SK-N-SH treated with all-trans-retinoic acid at 6 μM for 48 hours (cell line): ENCODE measurements around the gene CGB8.
"Not testable (repeated sequence)": the region's sequence is repeated elsewhere in the genome, so short reads cannot be mapped to it uniquely, and the experiment has no call there.

Experiments used
- ATAC-seq: fragments of 200-7000 bp; cut with Tn5 transposase; 3 replicates; pipeline ENCODE4 v1.9.1; 2020; ENCODE audit warnings: mild to moderate bottlenecking, moderate library complexity
- BACH2 ChIP-seq: fragments of 250-450 bp; sonication (Bioruptor Pico); IDR thresholded peaks from 2 replicates; pipeline ENCODE4 v1.9.0; 2021; ENCODE audit warnings: mild to moderate bottlenecking, borderline replicate concordance
- CSDC2 ChIP-seq: fragments of 250-450 bp; sonication (Bioruptor Pico); IDR thresholded peaks from 2 replicates; pipeline ENCODE4 v1.5.0; 2020; ENCODE audit warnings: mild to moderate bottlenecking, moderate library complexity
- CSRNP3 ChIP-seq: fragments of 250-450 bp; sonication (Bioruptor Pico); IDR thresholded peaks from 2 replicates; pipeline ENCODE4 v1.5.1; 2021; ENCODE audit warnings: mild to moderate bottlenecking, moderate library complexity
- GLIS3 ChIP-seq: fragments of 250-450 bp; sonication (Bioruptor Pico); IDR thresholded peaks from 2 replicates; pipeline ENCODE4 v1.5.0; 2020; ENCODE audit warnings: mild to moderate bottlenecking, moderate library complexity
- ISL1 ChIP-seq: fragments of 250-450 bp; sonication (Bioruptor Pico); IDR thresholded peaks from 2 replicates; pipeline ENCODE4 v2.1.2; 2022; ENCODE audit warnings: mild to moderate bottlenecking, moderate library complexity
- POU6F1 ChIP-seq: fragments of 250-450 bp; sonication (Bioruptor Pico); IDR thresholded peaks from 2 replicates; pipeline ENCODE4 v1.8.0; 2021; ENCODE audit warnings: low read depth, mild to moderate bottlenecking, moderate library complexity, borderline replicate concordance
- PPARA ChIP-seq: fragments of 250-450 bp; sonication (Bioruptor Pico); IDR thresholded peaks from 2 replicates; pipeline ENCODE4 v1.5.0; 2020; ENCODE audit warnings: mild to moderate bottlenecking, borderline replicate concordance
- RARB ChIP-seq: fragments of 250-450 bp; sonication (Bioruptor Pico); IDR thresholded peaks from 2 replicates; pipeline ENCODE4 v1.8.0; 2021; ENCODE audit warnings: mild to moderate bottlenecking, moderate library complexity
- SNAI2 ChIP-seq: fragments of 250-450 bp; sonication (Bioruptor Pico); IDR thresholded peaks from 2 replicates; pipeline ENCODE4 v1.5.0; 2020; ENCODE audit warnings: mild to moderate bottlenecking, moderate library complexity
- TCF4 ChIP-seq: fragments of 250-450 bp; sonication (Bioruptor Pico); IDR thresholded peaks from 2 replicates; pipeline ENCODE4 v1.8.0; 2021; ENCODE audit warnings: mild to moderate bottlenecking, moderate library complexity, borderline replicate concordance
- TOX ChIP-seq: fragments of 250-450 bp; sonication (Bioruptor Pico); IDR thresholded peaks from 2 replicates; pipeline ENCODE4 v1.8.0; 2021; ENCODE audit warnings: mild to moderate bottlenecking, moderate library complexity, borderline replicate concordance
- TSHZ2 ChIP-seq: fragments of 250-450 bp; sonication (Bioruptor Pico); IDR thresholded peaks from 2 replicates; pipeline ENCODE4 v1.5.0; 2020; ENCODE audit warnings: mild to moderate bottlenecking, moderate library complexity
- ZC3H10 ChIP-seq: fragments of 250-450 bp; sonication (Bioruptor Pico); IDR thresholded peaks from 2 replicates; pipeline ENCODE4 v1.5.1; 2021; ENCODE audit warnings: mild to moderate bottlenecking, moderate library complexity
- ZFP3 ChIP-seq: fragments of 250-450 bp; sonication (Bioruptor Pico); IDR thresholded peaks from 2 replicates; pipeline ENCODE4 v1.5.0; 2020; ENCODE audit warnings: mild to moderate bottlenecking, moderate library complexity
- ZFP30 ChIP-seq: fragments of 450-650 bp; formaldehyde crosslinking; IDR thresholded peaks from 2 replicates; pipeline ENCODE4 v1.5.0; 2022; ENCODE audit warnings: mild to moderate bottlenecking, moderate library complexity
- ZNF565 ChIP-seq: fragments of 450-650 bp; formaldehyde crosslinking; conservative IDR thresholded peaks from 2 replicates; pipeline ENCODE4 v1.5.0; 2020; ENCODE audit warnings: low read depth, mild to moderate bottlenecking, moderate library complexity
- ZNF70 ChIP-seq: fragments of 450-650 bp; formaldehyde crosslinking; IDR thresholded peaks from 2 replicates; pipeline ENCODE4 v1.5.0; 2020; ENCODE audit warnings: mild to moderate bottlenecking, moderate library complexity
- ZNF8 ChIP-seq: fragments of 450-650 bp; formaldehyde crosslinking; IDR thresholded peaks from 2 replicates; pipeline ENCODE4 v1.5.0; 2020; ENCODE audit warnings: mild to moderate bottlenecking, moderate library complexity
- TF ChIP-seq, protein P1 (sequence below): fragments of 250-450 bp; sonication (Bioruptor Pico); IDR thresholded peaks from 2 replicates; pipeline ENCODE4 v1.5.1; 2020; ENCODE audit warnings: low read depth, mild to moderate bottlenecking, moderate library complexity

Gene CGB8

DNA sequence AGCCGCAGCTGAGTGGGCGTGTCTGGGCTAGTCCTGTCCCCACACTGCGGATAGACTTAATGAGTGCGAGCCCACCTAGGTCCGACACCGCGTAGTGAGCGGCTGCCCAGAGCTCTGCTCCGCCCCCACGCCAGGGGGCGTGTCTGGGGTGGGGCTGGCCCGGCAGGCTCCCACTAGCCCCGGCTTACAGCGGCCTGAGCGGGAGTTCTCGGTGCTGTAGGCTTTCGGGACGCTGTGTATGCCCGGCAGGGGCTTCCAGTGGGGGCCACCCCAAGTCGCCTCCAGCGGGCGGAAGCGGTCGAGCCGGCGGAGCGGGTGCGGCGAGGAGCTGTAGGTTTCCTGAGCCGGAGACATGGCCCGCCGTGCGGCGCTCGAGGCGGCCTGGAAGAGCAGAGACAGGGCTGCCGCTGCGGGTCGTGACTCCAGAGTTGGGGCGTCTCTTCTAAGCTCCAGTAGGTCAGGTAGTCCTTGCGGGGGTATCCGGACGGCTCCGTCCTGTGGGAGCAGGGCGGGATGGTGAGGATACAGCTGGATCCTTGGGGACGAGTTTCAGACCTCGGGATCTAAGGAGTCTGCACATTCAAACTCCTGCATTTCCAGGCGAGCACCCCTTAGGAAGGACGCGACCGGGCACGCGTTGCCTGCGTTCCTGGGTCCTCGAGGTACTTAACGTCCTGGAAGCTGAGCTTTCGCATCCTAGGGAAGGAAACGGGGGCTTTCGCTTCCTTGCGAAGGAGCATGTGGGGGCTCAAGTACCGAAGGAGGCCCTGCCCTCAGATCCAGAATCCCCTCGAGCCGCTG lies 7.4 kb upstream of the CGB8 start:
- no peak for TF ChIP-seq TCF4 (CRISPR knock-in tag)
- ATAC-seq, result peak; percentile 88

DNA sequence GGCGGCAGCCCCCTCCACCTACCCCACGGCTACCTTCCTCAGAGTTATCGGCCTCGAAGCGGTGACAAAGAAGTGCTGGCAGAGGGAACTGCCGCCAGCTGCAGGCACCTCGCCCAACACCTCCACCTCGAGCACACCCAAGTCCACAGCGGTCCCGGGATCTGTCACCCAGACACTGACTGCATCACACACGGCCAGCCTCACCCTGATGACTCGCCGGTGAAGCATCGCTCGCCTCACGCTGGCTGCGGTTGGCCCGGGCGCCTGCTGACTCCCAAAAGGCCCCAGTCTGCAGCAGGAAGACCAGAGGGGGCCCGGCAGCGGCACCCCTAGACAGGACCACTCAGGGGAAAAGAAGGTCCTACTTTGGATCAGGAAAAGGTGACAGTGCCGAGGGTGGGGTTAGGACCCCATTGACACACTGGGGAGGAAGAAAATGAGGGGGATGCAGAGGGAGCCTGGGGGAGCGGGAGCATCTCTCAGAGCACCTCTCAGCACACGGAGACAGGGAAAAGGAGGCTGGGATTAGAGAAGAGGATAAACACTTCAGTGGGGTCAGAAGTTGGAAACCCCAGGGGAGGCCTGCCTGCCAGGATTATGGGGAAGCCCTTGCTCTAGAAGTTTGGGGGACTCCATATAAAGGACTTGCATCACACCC lies 1.6 kb upstream of the CGB8 start:
- ATAC-seq, result peak; percentile 65

DNA sequence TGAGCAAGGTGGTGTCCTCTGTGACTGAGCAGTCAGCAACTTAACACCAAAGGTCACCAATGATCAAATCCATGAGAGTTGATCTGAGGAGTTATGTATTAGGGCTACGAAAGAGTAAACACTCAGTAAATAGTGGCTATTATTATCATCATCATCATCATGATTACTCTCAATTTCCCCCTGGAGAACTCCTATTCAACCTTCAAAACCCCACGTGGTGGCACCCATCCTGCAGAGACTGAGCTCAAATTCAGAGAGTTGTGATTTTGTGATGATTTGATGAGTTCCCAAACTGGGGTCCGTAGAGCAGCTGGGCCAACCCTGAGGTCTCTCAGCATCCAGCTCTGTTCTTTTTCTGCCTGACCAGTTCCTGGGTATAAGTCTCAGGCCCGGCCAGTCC lies 923 bp upstream of the CGB8 start:
- not testable (repeated sequence) for ATAC-seq
- TF ChIP-seq ZFP3 (CRISPR knock-in tag), result peak; percentile 99
- TF ChIP-seq, all 23 proteins: peak for 1; not testable (repeated sequence) for 22

DNA sequence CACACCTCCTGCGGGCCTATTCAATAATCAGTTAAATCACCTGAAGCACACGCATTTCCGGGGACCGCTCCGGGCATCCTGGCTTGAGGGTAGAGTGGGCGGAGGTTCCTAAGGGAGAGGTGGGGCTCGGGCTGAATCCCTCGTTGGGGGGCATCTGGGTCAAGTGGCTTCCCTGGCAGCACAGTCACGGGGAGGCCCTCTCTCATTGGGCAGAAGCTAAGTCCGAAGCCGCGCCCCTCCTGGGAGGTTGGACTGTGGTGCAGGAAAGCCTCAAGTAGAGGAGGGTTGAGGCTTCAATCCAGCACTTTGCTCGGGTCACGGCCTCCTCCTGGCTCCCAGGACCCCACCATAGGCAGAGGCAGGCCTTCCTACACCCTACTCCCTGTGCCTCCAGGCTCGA lies 5.4 kb downstream of the CGB8 start, which contains the start of gene CGB5:
CGB5 (plus strand) TSS at position 301 of the 400 bp plus-strand sequence. CDS start 362 bp downstream, outside the sequence.
- not testable (repeated sequence) for ATAC-seq

DNA sequence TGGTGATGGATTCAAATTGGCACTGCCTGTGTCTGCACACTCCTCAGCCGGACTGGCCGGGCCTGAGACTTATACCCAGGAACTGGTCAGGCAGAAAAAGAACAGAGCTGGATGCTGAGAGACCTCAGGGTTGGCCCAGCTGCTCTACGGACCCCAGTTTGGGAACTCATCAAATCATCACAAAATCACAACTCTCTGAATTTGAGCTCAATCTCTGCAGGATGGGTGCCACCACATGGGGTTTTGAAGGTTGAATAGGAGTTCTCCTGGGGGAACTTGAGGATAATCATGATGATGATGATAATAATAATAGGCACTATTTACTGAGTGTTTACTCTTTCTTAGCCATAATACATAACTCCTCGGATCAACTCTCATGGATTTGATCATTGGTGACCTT lies 6.2 kb downstream of the CGB8 start:
- not testable (repeated sequence) for ATAC-seq
- TF ChIP-seq ZFP3 (CRISPR knock-in tag), result peak; percentile 95
- TF ChIP-seq, all 23 proteins: peak for 1; not testable (repeated sequence) for 22

- no peak for ATAC-seq
Measured at GRCh38 chr19:49042177-49042576, 6.7 kb downstream of the CGB8 start.

GRCh38 chr19:49039736-49040135 lies 9.2 kb downstream of the CGB8 start:
- ATAC-seq, result not testable (repeated sequence)

More at GRCh38 chr19:49042177-49042576, 6.7 kb downstream of the CGB8 start:
- TF ChIP-seq ZNF565 (CRISPR knock-in tag), result no peak
- no peak for TF ChIP-seq TCF4 (CRISPR knock-in tag)
- TF ChIP-seq ZNF70 (CRISPR knock-in tag), result no peak
- no peak for TF ChIP-seq SNAI2 (CRISPR knock-in tag)
- TF ChIP-seq ISL1 (CRISPR knock-in tag), result no peak
- TF ChIP-seq BACH2 (CRISPR knock-in tag), result no peak
- no peak for TF ChIP-seq ZNF8
- TF ChIP-seq GLIS3 (CRISPR knock-in tag), result no peak
- no peak for TF ChIP-seq POU6F1 (CRISPR knock-in tag)
- TF ChIP-seq ZFP3 (CRISPR knock-in tag), result no peak
- TF ChIP-seq, protein P1, sequence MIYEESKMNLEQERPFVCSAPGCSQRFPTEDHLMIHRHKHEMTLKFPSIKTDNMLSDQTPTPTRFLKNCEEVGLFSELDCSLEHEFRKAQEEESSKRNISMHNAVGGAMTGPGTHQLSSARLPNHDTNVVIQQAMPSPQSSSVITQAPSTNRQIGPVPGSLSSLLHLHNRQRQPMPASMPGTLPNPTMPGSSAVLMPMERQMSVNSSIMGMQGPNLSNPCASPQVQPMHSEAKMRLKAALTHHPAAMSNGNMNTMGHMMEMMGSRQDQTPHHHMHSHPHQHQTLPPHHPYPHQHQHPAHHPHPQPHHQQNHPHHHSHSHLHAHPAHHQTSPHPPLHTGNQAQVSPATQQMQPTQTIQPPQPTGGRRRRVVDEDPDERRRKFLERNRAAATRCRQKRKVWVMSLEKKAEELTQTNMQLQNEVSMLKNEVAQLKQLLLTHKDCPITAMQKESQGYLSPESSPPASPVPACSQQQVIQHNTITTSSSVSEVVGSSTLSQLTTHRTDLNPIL, result no peak
- TF ChIP-seq ZC3H10 (CRISPR knock-in tag), result no peak
- no peak for TF ChIP-seq PPARA (CRISPR knock-in tag)
- no peak for TF ChIP-seq TSHZ2 (CRISPR knock-in tag)
- TF ChIP-seq RARB (CRISPR knock-in tag), result no peak
- no peak for TF ChIP-seq CSRNP3 (CRISPR knock-in tag)
- no peak for TF ChIP-seq ZFP30
- no peak for TF ChIP-seq CSDC2 (CRISPR knock-in tag)
- no peak for TF ChIP-seq TOX (CRISPR knock-in tag)
- TF ChIP-seq, all 23 proteins: peak for 0

DNA sequence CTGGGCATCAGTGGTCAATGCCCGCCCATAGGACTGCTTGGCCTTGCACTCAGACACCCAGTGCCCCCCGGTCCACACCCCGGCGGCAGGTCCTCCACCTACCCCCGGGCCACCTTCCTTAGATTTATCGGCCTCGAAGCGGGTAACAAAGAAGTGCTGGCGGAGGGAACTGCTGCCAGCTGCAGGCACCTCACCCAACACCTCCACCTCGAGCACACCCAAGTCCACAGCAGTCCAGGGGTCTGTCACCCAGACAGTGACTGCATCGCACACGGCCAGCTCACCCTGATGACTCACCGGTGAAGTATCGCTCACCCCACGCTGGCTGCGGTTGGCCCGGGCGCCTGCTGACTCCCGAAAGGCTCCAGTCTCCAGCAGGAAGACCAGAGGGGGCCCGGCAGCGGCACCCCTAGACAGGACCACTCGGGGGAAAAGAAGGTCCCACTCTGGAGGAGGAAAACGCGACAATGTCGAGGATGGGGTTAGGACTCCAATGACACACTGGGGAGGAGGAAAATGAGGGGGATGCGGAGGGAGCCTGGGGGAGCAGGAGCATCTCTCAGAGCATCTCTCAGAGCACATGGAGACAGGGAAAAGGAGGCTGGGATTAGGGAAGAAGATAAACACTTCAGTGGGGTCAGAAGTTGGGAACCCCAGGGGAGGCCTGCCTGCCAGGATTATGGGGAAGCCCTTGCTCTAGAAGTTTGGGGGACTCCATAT lies 10.2 kb downstream of the CGB8 start:
- ATAC-seq, result peak; percentile 78
